HG03342 (cell line): Measurements from ENCODE around the gene NXPE4.
"Not testable (repeated sequence)": the region's sequence is repeated elsewhere in the genome, so short reads cannot be mapped to it uniquely, and the experiment has no call there.

ENCODE experiments used
- ATAC-seq: cut with Tn5 transposase; IDR thresholded peaks from one replicate; pipeline ENCODE4 v1.9.1; 2021; ENCODE audit warnings: mild to moderate bottlenecking, moderate library complexity; ENCODE audit not compliant: unreplicated experiment

NXPE4 gene

DNA sequence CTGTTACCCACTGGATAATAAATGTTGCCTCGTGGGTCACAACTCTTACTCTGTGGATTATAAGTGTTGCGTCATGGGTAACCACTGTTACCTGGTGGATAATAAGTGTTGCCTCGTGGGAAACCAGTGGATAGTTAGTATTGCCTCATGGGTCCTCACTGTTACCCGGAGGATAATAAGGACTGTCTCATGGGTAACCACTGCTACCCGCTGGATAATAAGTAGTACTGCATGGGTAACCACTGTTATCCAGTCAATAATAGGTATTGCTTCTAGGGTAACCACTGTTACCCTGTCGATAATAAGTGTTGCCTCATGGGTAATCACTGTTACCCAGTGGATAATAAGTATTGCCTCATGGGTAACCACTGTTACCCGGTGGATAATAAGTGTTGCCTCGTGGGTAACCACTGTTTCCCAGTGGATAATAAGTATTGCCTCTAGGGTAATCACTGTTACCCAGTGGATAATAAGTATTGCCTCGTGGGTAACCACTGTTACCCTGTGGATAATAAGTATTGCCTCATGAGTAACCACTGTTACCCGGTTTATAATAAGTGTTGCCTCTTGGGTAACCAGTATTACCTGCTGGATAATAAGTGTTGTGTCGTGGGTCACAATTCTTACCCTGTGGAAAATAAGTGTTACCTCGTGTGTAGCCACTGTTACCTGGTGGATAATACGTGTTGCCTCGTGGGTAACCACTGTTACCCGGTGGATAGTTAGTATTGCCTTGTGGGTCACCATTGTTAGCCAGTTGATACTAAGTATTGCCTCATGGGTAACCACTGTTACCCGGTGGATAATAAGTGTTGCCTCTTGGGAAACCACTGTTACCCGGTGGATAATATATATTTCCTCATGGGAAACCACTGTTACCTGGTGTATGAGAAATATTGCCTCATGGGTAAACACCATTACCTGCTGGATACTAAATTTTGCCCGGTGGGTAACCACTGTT is 15.7 kb upstream of the NXPE4 start:
- no peak for ATAC-seq

DNA sequence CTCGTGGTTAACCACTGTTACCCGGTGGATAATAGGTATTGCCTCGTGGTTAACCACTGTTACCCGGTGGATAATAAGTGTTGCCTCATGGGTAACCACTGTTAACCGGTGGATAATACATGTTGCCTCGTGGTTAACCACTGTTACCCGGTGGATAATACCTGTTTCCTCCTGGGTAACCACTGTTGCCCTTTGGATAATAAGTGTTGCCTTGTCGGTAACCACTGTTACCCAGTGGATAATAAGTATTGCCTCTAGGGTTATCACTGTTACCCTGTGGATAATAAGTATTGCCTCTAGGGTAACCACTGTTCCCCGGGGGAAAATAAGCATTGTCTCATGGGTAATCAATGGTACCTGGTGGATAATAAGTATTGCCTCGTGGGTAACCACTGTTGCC is 15.0 kb upstream of the NXPE4 start:
- no peak for ATAC-seq

DNA sequence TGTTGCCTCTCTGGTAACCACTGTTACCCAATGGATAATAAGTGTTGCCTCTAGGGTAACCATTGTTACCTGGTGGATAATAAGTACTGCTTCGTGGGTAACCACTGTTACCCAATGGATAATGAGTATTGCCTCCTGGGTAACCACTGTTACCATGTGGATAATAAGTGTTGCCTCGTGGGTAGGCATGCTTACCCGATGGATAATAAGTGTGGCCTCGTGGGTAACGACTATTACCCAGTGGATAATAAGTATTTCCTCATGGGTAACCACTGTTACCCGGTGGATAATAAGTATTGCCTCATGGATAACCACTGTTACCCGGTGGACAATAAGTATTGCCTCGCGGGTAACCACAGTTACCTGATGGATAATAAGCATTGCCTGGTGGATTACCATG is 13.8 kb upstream of the NXPE4 start:
- no peak for ATAC-seq

DNA sequence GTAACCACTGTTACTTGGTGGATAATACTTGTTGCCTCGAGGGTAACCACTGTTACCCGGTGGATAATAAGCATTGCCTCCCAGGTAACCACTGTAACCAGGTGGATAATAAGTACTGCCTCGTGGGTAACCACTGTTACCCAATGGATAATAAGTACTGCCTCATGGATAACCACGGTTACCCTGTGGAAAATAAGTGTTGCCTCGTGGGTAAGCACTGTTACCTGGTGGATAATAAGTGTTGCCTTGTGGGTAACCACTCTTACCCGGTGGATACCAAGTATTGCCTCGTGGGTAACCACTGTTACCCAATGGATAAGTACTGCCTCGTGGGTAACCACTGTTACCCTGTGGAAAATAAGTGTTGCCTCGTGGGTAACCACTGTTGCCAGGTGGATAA is 13.0 kb upstream of the NXPE4 start:
- not testable (repeated sequence) for ATAC-seq

DNA sequence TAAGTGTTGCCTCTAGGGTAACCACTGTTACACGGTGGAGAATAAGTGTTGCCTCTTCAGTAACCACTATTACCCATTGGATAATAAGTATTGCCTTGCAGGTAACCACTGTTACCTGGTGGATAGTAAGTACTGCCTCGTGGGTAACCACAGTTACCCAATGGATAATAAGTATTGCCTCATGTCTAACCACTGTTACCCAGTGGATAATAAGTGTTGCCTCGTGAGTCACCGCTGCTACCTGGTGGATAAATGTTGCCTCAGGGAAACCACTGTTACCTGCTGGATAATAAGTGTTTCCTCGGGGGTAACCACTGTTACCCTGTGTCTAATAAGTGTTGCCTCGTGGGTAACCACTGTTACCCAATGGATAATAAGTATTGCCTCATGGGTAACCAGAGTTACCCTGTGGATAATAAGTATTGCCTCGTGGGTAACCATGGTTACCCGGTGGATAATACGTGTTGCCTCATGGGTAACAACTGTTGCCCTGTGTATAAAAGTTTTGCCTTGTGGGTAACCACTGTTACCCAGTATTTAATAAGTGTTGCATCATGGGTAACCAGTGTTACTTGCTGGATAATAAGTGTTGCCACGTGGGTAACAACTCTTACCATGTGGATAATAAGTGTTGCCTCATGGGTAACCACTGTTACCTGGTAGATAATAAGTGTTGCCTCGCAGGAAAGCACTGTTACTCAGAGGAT is 12.3 kb upstream of the NXPE4 start:
- ATAC-seq, result no peak

DNA sequence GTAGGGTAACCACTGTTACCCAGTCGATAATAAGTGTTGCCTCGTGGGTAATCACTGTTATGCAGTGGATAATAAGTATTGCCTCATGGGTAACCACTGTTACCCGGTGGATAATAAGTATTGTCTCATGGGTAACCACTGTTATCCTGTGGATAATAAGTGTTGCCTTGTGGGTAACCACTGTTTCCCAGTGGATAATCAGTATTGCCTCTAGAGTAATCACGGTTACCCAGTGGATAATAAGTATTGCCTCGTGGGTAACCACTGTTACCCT is 11.2 kb upstream of the NXPE4 start:
- not testable (repeated sequence) for ATAC-seq

DNA sequence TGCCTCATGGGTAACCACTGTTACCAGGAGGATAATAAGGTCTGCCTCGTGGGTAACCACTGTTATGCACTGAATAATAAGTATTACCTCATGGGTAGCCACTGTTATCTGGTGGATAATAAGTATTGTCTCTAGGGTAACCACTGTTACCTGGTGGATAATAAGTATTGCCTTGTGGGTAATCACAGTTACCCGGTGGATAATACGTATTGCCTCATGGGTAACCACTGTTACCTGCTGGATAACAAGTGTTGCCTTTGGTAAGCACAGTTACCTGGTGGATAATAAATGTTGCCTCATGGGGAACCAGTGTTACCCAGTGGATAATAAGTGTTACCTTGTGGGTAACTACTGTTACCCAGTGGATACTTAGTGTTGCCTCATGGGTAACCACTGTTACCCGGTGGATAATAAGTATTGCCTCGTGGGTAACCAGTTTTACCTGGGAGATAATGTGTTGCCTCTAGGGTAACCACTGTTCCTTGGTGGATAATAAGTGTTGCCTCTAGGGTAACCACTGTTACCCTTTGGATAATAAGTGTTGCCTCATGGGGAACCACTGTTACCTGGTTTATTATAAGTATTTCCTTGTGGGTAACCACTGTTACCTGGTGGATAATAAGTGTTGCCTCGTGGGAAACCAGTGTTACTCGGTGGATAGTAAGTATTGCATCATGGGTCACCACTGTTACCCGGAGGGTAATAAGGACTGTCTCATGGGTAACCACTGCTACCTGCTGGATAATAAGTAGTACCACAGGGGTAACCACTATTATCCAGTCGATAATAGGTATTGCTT is 10.6 kb upstream of the NXPE4 start:
- no peak for ATAC-seq

DNA sequence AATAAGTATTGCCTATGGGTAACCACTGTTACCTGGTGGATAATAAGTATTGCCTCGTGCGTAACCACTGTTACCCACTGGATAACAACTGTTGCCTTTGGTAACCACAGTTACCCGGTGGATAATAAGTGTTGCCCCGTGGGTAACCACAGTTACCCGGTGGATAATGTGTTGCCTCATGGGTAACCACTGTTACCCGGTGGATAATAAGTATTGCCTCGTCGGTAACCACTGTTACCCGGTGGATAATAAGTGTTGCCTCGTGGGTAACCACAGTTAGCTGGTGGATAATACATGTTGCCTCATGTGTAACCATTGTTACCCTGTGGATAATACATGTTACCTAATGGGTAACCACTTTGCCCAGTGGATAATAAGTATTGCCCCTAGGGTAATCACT is 9.8 kb upstream of the NXPE4 start:
- no peak for ATAC-seq

DNA sequence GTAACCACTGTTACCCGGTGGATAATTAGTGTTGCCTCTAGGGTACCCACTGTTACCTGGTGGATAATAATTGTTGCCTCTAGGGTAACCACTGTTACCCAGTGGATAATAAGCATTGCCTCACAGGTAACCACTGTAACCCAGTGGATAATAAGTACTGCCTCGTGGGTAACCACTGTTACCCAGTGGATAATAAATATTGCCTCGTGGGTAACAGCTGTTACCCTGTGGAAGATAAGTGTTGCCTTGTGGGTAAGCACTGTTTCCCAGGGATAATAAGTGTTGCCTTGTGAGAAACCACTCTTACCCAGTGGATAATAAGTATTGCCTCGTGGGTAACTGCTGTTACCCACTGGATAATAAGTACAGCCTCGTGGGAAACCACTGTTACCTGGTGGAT is 9.3 kb upstream of the NXPE4 start:
- no peak for ATAC-seq

DNA sequence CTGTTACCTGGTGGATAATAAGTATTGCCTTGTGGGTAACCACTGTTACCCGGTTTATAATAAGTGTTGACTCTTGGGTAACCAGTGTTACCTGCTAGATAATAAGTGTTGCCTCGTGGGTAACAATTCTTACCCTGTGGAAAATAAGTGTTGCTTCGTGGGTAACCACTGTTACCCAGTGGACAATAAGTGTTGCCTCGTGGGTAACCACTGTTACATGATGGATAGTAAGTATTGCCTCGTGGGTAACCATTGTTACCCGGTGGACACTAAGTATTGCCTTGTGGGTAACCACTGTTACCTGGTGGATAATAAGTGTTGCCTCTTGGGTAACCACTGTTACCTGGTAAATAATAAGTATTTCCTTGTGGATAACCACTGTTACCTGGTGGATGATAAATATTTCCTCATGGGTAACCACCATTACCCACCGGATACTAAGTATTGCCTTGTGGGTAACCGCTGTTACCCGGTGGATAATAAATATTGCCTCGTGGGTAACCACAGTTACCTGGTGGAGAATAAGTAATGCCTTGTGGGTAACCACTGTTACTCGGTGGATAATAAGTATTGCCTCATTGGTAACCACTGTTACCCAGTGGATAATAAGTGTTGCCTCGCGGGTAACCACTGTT is 8.7 kb upstream of the NXPE4 start:
- no peak for ATAC-seq

DNA sequence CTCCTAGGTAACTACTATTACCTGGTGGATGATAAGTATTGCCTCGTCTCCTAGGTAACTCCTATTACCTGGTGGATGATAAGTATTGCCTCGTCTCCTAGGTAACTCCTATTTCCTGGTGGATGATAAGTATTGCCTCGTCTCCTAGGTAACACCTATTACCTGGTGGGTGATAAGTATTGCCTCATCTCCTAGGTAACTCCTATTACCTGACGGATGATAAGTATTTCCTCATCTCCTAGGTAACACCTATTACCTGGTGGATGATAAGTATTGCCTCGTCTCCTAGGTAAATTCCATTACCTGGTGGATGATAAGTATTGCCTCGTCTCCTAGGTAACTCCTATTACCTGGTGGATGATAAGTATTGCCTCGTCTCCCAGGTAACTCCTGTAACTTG is 7.6 kb upstream of the NXPE4 start:
- ATAC-seq, result not testable (repeated sequence)

DNA sequence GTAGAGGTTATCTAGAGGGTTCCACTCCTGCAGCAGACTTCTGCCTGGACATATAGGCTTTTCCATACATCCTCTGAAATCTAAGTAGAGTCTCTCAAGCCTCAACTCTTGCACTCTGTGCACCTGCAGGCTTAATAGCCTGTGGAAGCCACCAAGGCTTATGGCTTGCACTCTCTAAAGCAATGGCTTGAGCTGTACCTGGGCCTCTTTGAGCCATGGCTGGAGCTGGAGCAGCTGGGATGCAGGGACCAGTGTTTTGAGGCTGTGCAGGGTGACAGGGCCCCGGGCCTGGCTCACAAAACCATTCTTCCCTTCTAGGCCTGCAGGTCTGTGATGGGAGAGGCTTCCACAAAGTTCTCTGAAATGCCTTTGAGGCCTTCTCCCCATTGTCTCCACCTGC is 2.9 kb upstream of the NXPE4 start:
- no peak for ATAC-seq

DNA sequence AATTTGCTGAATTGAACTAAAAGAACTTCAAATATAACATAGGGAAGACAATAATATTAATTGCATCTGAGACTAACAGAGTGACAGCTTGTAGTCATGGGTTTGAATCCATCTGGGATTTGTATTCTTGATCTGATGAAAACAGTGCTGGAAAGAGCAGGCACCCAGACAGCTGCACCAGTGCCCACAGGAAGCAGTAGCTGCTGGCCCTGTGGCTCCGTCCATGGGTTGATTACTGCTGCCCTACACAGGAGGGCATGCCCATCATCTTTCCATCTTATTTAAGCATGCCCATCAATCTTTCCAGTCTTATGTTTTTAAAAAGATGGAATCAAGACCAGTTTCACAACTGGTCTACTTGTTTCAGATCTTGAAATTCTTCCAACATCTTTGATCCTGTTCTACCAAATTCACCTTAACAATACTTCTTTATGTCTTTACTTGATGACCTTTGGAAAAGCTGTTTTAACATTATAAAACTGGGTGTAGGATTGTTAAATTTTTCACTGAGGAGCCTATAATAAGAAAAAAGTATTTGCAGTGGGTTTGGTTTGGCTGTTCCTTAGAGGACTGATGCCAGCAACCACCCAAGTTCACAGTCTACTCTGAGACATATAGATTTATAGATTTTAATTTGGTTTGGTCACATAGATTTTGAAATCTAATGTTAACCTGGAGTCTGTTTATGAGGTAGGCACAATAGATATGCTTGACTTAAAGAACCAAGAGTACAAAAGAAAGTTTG is 761 bp upstream of the NXPE4 start:
- ATAC-seq, result no peak

DNA sequence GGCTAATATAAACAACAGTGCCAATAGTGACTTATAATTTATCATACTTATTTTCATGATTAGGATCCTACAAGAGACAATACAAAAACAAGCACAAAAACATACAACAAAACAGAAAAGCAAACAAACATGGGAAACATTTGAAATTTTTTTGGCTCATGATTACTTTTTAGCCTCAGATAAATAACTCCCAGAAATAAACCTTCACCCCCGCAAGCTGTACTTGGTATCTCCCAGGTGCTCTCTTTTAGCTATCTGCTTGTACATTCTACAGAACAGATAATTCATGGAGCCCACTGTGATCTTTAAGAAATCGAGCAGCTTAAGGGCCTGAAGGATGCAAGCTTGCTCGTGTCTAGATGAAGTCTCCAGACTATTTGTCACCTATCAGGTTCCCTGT is 883 bp downstream of the NXPE4 start:
- ATAC-seq, result no peak

DNA sequence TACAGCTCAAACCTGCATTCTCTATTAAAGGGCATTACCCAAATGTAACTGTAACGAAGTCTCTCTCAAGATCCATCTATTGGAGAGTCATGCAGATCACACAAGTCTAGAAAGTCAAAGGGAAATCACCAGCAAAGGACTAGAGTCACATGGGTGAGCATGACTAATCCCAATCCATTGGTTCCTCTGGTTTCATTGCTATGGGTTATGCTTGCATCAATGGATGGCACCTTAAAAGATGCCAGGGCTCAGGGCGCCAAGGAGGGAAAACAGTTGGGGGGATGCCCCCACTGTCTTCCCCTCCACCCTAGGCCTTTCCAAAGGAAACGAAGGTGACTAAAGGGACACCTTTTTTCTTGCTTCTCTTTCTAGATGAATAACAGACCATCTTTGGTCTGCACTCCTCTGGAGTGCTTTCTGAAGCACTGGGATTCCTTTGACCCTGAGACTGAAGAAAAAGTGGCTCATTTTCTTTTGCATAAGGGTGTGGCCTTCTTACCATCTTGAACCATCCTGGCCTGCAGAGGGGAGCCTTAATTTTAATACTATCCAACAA is 8.1 kb downstream of the NXPE4 start:
- no peak for ATAC-seq

DNA sequence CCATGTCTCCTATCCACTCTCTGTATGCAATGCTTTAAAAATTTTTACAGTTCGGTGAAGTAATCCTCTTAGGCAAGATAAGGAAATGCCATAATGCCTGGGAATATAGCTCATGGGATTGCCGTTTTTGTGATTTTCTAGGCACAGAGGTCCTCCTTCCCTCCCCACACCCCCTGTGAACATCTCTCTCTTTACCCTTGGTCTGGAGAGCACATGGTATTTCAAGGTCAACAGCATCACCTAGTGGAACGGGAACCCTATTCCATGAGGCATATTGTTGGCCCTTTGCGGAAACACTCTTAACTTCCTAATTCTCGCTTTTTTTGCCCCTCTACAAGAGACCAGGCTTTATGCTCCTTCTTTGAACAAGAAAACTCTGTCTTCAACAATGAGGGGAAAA is 8.8 kb downstream of the NXPE4 start:
- no peak for ATAC-seq

DNA sequence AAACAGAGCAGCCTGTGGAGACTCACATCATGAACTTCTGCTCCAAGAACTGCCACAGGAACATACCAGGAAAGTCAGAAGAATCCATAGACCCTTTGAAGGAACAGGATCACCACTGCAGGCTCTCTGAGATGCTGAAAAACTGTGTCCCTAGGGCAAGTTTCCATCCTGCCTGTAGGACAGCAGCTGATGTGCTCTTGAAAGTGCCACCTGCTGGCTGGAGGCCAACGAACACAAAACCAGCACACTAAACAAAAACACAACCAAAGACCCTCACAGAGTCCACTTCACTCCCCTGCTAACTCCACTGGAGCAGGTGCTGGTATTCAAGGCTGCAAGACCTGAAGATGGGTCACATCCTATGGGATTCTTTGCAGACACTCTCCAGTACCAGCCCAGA is 23.9 kb downstream of the NXPE4 start:
- ATAC-seq, result no peak

DNA sequence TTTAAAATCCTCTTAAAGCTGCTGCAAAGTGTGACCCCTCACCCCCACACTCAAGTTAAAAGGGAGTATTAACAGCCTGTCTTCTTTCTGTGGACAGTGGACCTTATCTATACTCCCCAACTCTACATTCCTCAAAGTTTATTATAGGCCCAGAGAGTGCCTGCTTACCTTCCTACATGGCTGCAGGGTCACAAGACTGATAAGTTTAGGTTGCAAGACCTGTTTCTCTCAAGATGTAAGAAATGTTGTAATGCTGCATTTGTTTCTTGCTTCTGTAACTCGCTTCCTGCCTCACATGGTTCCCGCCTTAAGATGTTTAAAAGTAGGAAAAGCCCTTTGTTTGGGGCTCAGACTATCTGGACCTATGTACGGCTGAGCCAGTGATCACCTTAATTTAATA is 25.8 kb downstream of the NXPE4 start:
- no peak for ATAC-seq

DNA sequence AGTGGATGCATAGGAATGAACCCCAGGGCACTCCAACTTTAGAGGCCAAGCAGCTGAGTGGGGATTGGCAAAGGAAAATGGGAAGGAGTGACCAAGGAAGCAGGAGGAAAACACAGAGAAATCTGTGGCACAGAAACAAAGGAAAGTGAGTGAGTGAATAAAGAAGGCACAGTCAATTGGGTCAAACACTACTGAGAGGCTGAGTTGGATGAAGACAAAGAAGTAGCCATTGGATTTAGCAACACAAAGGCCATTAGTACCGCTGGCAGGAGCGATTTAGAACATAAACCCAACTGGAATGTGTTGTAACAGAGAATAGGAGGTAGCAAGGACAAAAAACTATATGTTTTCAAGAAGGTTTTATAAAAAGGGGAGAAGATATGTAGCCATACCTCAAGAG is 29.3 kb downstream of the NXPE4 start:
- no peak for ATAC-seq

DNA sequence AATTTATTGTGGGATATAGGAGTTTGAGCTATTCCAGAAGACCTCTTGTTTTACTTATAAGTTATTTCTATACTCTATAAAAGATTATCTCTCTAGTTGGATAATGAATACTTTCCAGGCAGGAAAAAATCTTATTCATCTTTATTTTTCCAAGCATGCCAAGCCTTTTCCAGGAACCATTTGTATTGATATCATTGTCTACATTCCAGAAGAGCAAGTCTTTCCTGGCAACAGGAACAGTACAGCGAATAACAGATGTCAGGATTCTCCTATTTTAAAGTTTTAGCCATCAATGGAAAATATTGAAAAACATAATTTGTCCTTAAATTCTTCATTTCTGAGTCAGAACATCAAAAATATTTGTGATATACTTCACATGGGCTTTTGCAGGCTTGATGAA is 30.8 kb downstream of the NXPE4 start:
- ATAC-seq, result no peak
